Measurements from ENCODE around the gene CDKN3. TPM values are rescaled to one million over a fixed set of nuclear protein-coding genes. Genes with fewer than 3 reads are reported as not detected.
A peak's percentile ranks its signal among the peaks of the same experiment; 100 is the strongest.

The CDKN3 gene
- total RNA-seq (2021; ENCODE audit: unreplicated experiment) (62.5 TPM), Bru-seq, nascent RNA (percentile 74 among the genes with signal in this experiment), BruChase-seq, experiment 1, labeled RNA remaining after a 6-hour chase (percentile 67 among the genes with signal in this experiment), BruChase-seq, experiment 2, labeled RNA remaining after a 2-hour chase (percentile 57 among the genes with signal in this experiment)
- polyA plus RNA-seq (2012) = 54.9 and 103 TPM in 2 replicates
- long read RNA-seq, transcript CDKN3-202 (8 exons, 893 nt) = major isoform, 31 of 69 reads
- long read RNA-seq, partial matches to known transcripts = 24 of 69 reads
- long read RNA-seq, other reads (novel, unspliced or antisense) = 11 of 69 reads

- Histone ChIP-seq H3K36me3 (ENCODE audit: control insufficient read depth in 1 of 2, insufficient read depth in 2 of 2, low read length in 2 of 2) (peaks cover 4 to 6% of the 10 kb centered on the region in 2 experiments; a peak in 2 of 4 replicates), H3K4me3 (replicated peaks in 1 of 2; ENCODE audit: low read depth in 1 of 2, low read length in 2 of 2) (peak within 1 kb of the TSS; percentile 89), H3K27ac (ENCODE audit: low read depth, low read length) (peak within 1 kb of the TSS; percentile 37), H3K4me1 (ENCODE audit: control insufficient read depth in 1 of 2, insufficient read depth in 2 of 2, low read length in 2 of 2) (peaks cover 9 to 21% of the 10 kb centered on the region in 2 experiments), H4K20me1 (ENCODE audit: insufficient read depth) (no peaks in the 10 kb centered on the region), H3K9me2 (ENCODE audit: insufficient read depth) (no peaks in the 10 kb centered on the region; the same call in 1 of the 2 replicates), H3K9me3 (ENCODE audit: control insufficient read depth in 1 of 2, insufficient read depth in 1 of 2, low read depth in 1 of 2, low read length in 2 of 2) (no peaks in the 10 kb centered on the region), H2AFZ (ENCODE audit: low read depth, low read length, poor library complexity, severe bottlenecking) (peak within 1 kb of the TSS; percentile 49), H3K27me3 (ENCODE audit: insufficient read depth, low read length) (no peaks in the 10 kb centered on the region), H3K79me2 (ENCODE audit: insufficient read depth, low read length) (peaks cover 32% of the 10 kb centered on the region), H3K9ac (ENCODE audit: low read length) (peak within 1 kb of the TSS; percentile 92), H3K4me2 (ENCODE audit: low read length) (peak within 1 kb of the TSS; percentile 91)
- DNase-seq (ENCODE audit: low read depth, low spot score) = peak; percentile 99
- ChIA-PET RAD21 (ENCODE audit: low non-redundant PET in 1 of 2, low total read pairs in 2 of 2, uncharacterized antibody in 2 of 2, unreplicated experiment in 2 of 2) (interaction anchor here in 1 of 2 experiments (0.9 kb wide), 1 partner anchor 24 kb away, joined by 3 read pairs; no protein-coding TSS in a partner anchor), CTCF (interaction anchor here (0.8 to 1.7 kb wide), 3 partner anchors 24 to 49 kb away, joined by 3 to 4 read pairs (median 3); no protein-coding TSS in a partner anchor), POLR2A (interaction anchor here (0.6 to 1.3 kb wide), 3 partner anchors 8 to 22 kb away, joined by 3 to 4 read pairs (median 3); no protein-coding TSS in a partner anchor)
- intact Hi-C loops (cut with micrococcal nuclease) = no loop called here
- peak; percentile 97 for ATAC-seq
- BruUV-seq (replicated peaks) = no TSS peak
- no peak for TF ChIP-seq ZBTB33 (IDR thresholded peaks at IDR 0.05; ENCODE audit: extremely low read depth, insufficient replicate concordance, low read length)
- TF ChIP-seq CTCF (IDR thresholded peaks at IDR 0.05 in 2 of 3, conservative IDR thresholded peaks at IDR 0.05 in 1 of 3; ENCODE audit: borderline replicate concordance in 1 of 3, insufficient read depth in 1 of 3, low read depth in 2 of 3, low read length in 2 of 3) = peak in 2 of 3 experiments; percentile 18 to 20; a peak in 3 of 6 replicates
- TF ChIP-seq POLR2A (IDR thresholded peaks at IDR 0.05; ENCODE audit: borderline replicate concordance, extremely low read depth, insufficient read depth, insufficient read length) = peak; percentile 70
- TF ChIP-seq ZFX (IDR thresholded peaks at IDR 0.05) = peak; percentile 36; the same call in 1 of the 2 replicates
- TF ChIP-seq ELF1 (IDR thresholded peaks at IDR 0.05; ENCODE audit: borderline replicate concordance, low read depth) = no peak
- TF ChIP-seq JUND (IDR thresholded peaks at IDR 0.05) = no peak
- TF ChIP-seq FOSL1 (IDR thresholded peaks at IDR 0.05; ENCODE audit: low read depth) = no peak
- TF ChIP-seq MAX (IDR thresholded peaks at IDR 0.05) = peak; percentile 53
- TF ChIP-seq EZH2phosphoT487 (IDR thresholded peaks at IDR 0.05; ENCODE audit: borderline replicate concordance) = no peak
- TF ChIP-seq ZNF274 (IDR thresholded peaks at IDR 0.05; ENCODE audit: low read depth, low read length) = no peak
- TF ChIP-seq SP1 (IDR thresholded peaks at IDR 0.05; ENCODE audit: low read depth) = peak; percentile 98
- TF ChIP-seq CBX3 (IDR thresholded peaks at IDR 0.05; ENCODE audit: low read depth) = no peak
- peak; percentile 72 for TF ChIP-seq TCF7L2 (IDR thresholded peaks at IDR 0.05; ENCODE audit: borderline replicate concordance, extremely low read depth, insufficient read depth, insufficient read length)
- peak; percentile 76 for TF ChIP-seq POLR2AphosphoS5 (IDR thresholded peaks at IDR 0.05; ENCODE audit: low read depth, low read length)
- TF ChIP-seq SIN3A (IDR thresholded peaks at IDR 0.05; ENCODE audit: low read depth) = peak; percentile 92
- TF ChIP-seq EGR1 (IDR thresholded peaks at IDR 0.05; ENCODE audit: low read depth) = peak; percentile 49; the same call in 1 of the 2 replicates
- peak; percentile 12 for TF ChIP-seq YY1 (IDR thresholded peaks at IDR 0.05; ENCODE audit: extremely low read depth, insufficient replicate concordance, low read depth, low read length)
These were observed at the start of gene CDKN3 for GRCh38 chr14:54396493-54397335. Gene CDKN3 (plus strand): TSS chr14:54397007. CDS start chr14:54397069, 62 bp downstream.
